Activated T-helper 2 cell treated with anti-CD3 and anti-CD28 coated beads, Interferon-gamma antibody, Interleukin-2, Interleukin-4, amounts not matched to agents 10 μg/mL and 5 μg/mL and 100 μg/mL, durations not matched to agents 14 hours and 24 hours and 36 hours (primary cell): ENCODE measurements around the gene RNF144A. TPM values are rescaled to one million over a fixed set of nuclear protein-coding genes. Genes with fewer than 3 reads are reported as not detected.

Experiments
- DNase-seq: peaks from one replicate; pipeline ENCODE4 v3.0.0; 2021; ENCODE audit warnings: low spot score
- H3K27ac Mint-ChIP-seq: one replicate; pipeline ENCODE4 v1.8.0; 2021; ENCODE audit warnings: mixed read lengths
- H3K27me3 Mint-ChIP-seq: one replicate; pipeline ENCODE4 v1.8.0; 2021; ENCODE audit warnings: low read depth, mixed read lengths
- H3K36me3 Mint-ChIP-seq: one replicate; pipeline ENCODE4 v1.8.0; 2021; ENCODE audit warnings: low read depth, mixed read lengths
- H3K4me1 Mint-ChIP-seq: one replicate; pipeline ENCODE4 v1.8.0; 2021; ENCODE audit warnings: low read depth, mixed read lengths
- H3K4me3 Mint-ChIP-seq: one replicate; pipeline ENCODE4 v1.8.0; 2021; ENCODE audit warnings: low read depth, mild to moderate bottlenecking, moderate library complexity, mixed read lengths
- H3K9me3 Mint-ChIP-seq: one replicate; pipeline ENCODE4 v1.8.0; 2021; ENCODE audit warnings: mixed read lengths
- intact Hi-C: fragments of 100-400 bp; cut with micrococcal nuclease; formaldehyde crosslinking; loops from one replicate; pipeline ENCODE4 v1.15.1; 2023
- total RNA-seq: library from RNA; stranded (reverse); gene quantifications from 2 replicates; pipeline ENCODE4 v1.2.3, GENCODE V29; 2022

RNF144A gene
- total RNA-seq, 1 donor from 2014 or later: 20.0 TPM

- peaks cover 75% of the 10 kb centered on the region for H3K36me3 Mint-ChIP-seq
- no peak for DNase-seq
- H3K9me3 Mint-ChIP-seq: peaks cover 14% of the 10 kb centered on the region
- no peak overlapping the region for H3K27ac Mint-ChIP-seq
- H3K4me1 Mint-ChIP-seq: peaks cover 41% of the 10 kb centered on the region
- H3K4me3 Mint-ChIP-seq: no peak overlapping the region
- H3K27me3 Mint-ChIP-seq: no peaks in the 10 kb centered on the region
- intact Hi-C loops: no loop called here
Measured at GRCh38 chr2:6924101-6924923, 7.1 kb downstream of the RNF144A start.

DNA sequence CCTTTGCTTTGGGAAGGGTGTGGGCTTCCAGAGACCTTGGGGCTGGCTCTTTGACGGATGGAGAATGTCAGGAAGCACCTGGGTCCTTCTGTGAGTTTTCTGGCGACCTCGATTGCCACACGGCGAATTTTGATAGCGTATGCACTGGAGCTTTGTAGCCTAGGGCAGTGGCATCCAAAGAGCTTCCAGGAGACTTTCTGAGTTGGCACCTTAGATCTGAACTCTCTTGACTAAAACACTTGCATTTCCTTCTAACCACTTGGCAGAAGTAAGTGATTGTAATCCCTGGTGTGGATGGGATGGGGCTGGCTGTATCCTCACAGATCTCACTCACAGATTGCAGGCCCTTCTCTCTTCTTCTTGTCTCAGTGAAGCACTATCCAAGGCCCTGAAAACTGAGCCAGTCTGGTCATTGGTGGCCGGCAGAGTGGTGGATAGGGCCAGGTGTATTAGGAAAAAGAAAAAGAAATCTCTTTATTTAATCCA, 7.8 kb downstream of the RNF144A start:
- Mint-ChIP-seq H3K27me3 (no peaks in the 10 kb centered on the region), H3K4me3 (no peak overlapping the region), H3K4me1 (peaks cover 43% of the 10 kb centered on the region), H3K27ac (no peak overlapping the region), H3K36me3 (peaks cover 69% of the 10 kb centered on the region), H3K9me3 (peaks cover 14% of the 10 kb centered on the region)
- intact Hi-C loops: no loop called here
- no peak for DNase-seq

GRCh38 chr2:6926071-6926732, 9.0 kb downstream of the RNF144A start:
- intact Hi-C loops: no loop called here
- H3K27ac Mint-ChIP-seq: no peak overlapping the region
- peaks cover 56% of the 10 kb centered on the region for H3K36me3 Mint-ChIP-seq
- H3K4me1 Mint-ChIP-seq: peaks cover 40% of the 10 kb centered on the region
- no peak for DNase-seq
- H3K9me3 Mint-ChIP-seq: peaks cover 14% of the 10 kb centered on the region
- no peaks in the 10 kb centered on the region for H3K27me3 Mint-ChIP-seq
- no peak overlapping the region for H3K4me3 Mint-ChIP-seq

DNA sequence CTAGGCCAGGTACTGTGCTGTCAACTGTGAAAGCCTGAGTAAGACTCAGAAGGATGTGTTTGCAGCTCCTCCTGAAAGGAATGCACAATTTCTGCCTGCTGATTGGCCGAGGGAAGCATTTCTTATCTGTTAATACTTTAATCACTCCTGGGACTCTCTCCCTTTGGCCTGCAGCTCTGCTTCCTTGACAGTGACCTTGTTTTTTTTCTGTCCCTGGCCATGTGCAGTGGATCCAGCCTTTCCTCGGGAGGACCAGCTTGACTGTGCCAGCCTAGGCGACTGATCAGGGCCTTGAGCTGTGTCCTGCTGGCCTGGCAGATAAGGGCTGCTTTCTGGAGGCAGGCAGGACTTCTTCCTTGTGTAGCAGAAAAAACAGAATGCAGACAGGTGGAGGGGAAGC, 10.0 kb downstream of the RNF144A start:
- no peak overlapping the region for H3K4me3 Mint-ChIP-seq
- peaks cover 37% of the 10 kb centered on the region for H3K4me1 Mint-ChIP-seq
- no peak for DNase-seq
- no peak overlapping the region for H3K27ac Mint-ChIP-seq
- H3K27me3 Mint-ChIP-seq: no peaks in the 10 kb centered on the region
- peaks cover 63% of the 10 kb centered on the region for H3K36me3 Mint-ChIP-seq
- intact Hi-C loops: no loop called here
- peaks cover 21% of the 10 kb centered on the region for H3K9me3 Mint-ChIP-seq

- H3K36me3 Mint-ChIP-seq: peaks cover 64% of the 10 kb centered on the region
- intact Hi-C loops: no loop called here
- no peak overlapping the region for H3K27ac Mint-ChIP-seq
- DNase-seq: no peak
- H3K9me3 Mint-ChIP-seq: peaks cover 22% of the 10 kb centered on the region
- peaks cover 38% of the 10 kb centered on the region for H3K4me1 Mint-ChIP-seq
- no peaks in the 10 kb centered on the region for H3K27me3 Mint-ChIP-seq
- H3K4me3 Mint-ChIP-seq: no peak overlapping the region
Measured at GRCh38 chr2:6927753-6928152, 10.5 kb downstream of the RNF144A start.

DNA sequence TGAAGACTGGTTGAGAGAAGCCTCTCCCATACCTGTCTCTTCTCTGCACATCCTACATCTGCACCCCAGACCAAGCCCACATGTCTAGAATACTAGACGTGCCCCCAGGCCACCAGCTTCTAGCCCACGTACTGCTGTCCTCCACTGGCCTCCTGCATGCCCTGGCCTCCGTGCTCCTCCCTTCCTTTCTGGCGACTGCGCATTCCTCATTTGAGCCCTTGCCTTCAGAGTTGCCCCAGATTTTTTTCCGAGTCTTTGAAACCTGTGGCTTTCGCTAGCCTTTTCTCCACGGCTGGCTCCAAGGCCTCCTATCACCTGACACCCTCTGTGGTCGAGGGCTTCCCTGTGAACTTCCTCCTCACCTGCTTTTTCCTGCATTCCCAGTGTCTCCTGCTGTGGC, 11.2 kb downstream of the RNF144A start:
- no peak overlapping the region for H3K27ac Mint-ChIP-seq
- peaks cover 65% of the 10 kb centered on the region for H3K36me3 Mint-ChIP-seq

GRCh38 chr2:6929196-6929819, 12.1 kb downstream of the RNF144A start:
- no peak for DNase-seq
- H3K27ac Mint-ChIP-seq: no peak overlapping the region
- H3K36me3 Mint-ChIP-seq: peaks cover 57% of the 10 kb centered on the region
- H3K9me3 Mint-ChIP-seq: peaks cover 22% of the 10 kb centered on the region
- H3K4me3 Mint-ChIP-seq: no peak overlapping the region
- no peaks in the 10 kb centered on the region for H3K27me3 Mint-ChIP-seq
- intact Hi-C loops: no loop called here
- H3K4me1 Mint-ChIP-seq: peaks cover 36% of the 10 kb centered on the region

More for the DNA sequence above, 11.2 kb downstream of the RNF144A start:
- Mint-ChIP-seq H3K9me3 (peaks cover 22% of the 10 kb centered on the region), H3K4me3 (no peak overlapping the region), H3K27me3 (no peaks in the 10 kb centered on the region), H3K4me1 (peaks cover 39% of the 10 kb centered on the region)
- intact Hi-C loops: no loop called here
- no peak for DNase-seq

GRCh38 chr2:6930923-6931647, 13.9 kb downstream of the RNF144A start:
- Mint-ChIP-seq H3K4me1 (peaks cover 37% of the 10 kb centered on the region), H3K27ac (no peak overlapping the region), H3K36me3 (peaks cover 50% of the 10 kb centered on the region), H3K27me3 (no peaks in the 10 kb centered on the region), H3K9me3 (peaks cover 22% of the 10 kb centered on the region), H3K4me3 (no peak overlapping the region)
- intact Hi-C loops: loop anchor here (2.0 kb wide), 1 partner anchor 14 kb away; no protein-coding TSS in a partner anchor
- DNase-seq: no peak

GRCh38 chr2:6931753-6932152, 14.5 kb downstream of the RNF144A start:
- DNase-seq: no peak
- Mint-ChIP-seq H3K36me3 (peaks cover 44% of the 10 kb centered on the region), H3K4me1 (peaks cover 37% of the 10 kb centered on the region), H3K27me3 (no peaks in the 10 kb centered on the region), H3K4me3 (no peak overlapping the region), H3K9me3 (peaks cover 19% of the 10 kb centered on the region), H3K27ac (no peak overlapping the region)
- intact Hi-C loops: loop anchor here (2.0 kb wide), 1 partner anchor 13 kb away; no protein-coding TSS in a partner anchor

DNA sequence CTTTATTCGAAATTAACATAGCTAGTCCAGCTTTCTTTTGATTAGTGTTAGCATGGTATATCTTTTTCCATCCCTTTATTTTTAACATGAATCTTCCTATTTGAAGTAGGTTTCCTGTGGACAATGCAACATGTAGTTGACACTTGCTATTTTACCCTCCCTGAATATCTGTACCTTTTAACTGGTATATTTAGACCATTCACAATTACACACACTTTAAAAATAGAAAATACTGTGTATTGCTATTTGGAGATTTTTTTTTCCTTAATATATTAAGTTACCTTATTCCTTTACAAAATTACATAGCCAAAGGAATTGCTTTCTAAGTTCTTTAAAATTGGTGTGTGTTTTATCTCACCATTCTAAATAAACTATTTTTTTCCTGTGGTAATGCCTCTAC, 15.0 kb downstream of the RNF144A start:
- peaks cover 39% of the 10 kb centered on the region for H3K36me3 Mint-ChIP-seq
- peaks cover 17% of the 10 kb centered on the region for H3K9me3 Mint-ChIP-seq
- no peak overlapping the region for H3K4me3 Mint-ChIP-seq
- peaks cover 37% of the 10 kb centered on the region for H3K4me1 Mint-ChIP-seq
- intact Hi-C loops: no loop called here
- DNase-seq: no peak
- no peaks in the 10 kb centered on the region for H3K27me3 Mint-ChIP-seq
- H3K27ac Mint-ChIP-seq: no peak overlapping the region

- DNase-seq: no peak
- Mint-ChIP-seq H3K4me3 (no peak overlapping the region), H3K36me3 (peaks cover 34% of the 10 kb centered on the region), H3K27ac (no peak overlapping the region), H3K4me1 (peaks cover 37% of the 10 kb centered on the region), H3K27me3 (no peaks in the 10 kb centered on the region), H3K9me3 (peaks cover 17% of the 10 kb centered on the region)
- intact Hi-C loops: no loop called here
Measured at GRCh38 chr2:6932828-6933227, 15.6 kb downstream of the RNF144A start.

GRCh38 chr2:6933911-6934310, 16.7 kb downstream of the RNF144A start:
- Mint-ChIP-seq H3K36me3 (peaks cover 23% of the 10 kb centered on the region), H3K4me1 (peaks cover 32% of the 10 kb centered on the region), H3K4me3 (no peak overlapping the region), H3K27ac (no peak overlapping the region), H3K9me3 (peaks cover 8% of the 10 kb centered on the region), H3K27me3 (no peaks in the 10 kb centered on the region)
- intact Hi-C loops: no loop called here
- DNase-seq: no peak
